GM21737 (cell line): ENCODE data around the gene WDR3.

Experiments used
- ATAC-seq: cut with Tn5 transposase; IDR thresholded peaks from one replicate; pipeline ENCODE4 v1.9.1; 2021; ENCODE audit warnings: mild to moderate bottlenecking, moderate library complexity; ENCODE audit not compliant: unreplicated experiment

The WDR3 gene

DNA sequence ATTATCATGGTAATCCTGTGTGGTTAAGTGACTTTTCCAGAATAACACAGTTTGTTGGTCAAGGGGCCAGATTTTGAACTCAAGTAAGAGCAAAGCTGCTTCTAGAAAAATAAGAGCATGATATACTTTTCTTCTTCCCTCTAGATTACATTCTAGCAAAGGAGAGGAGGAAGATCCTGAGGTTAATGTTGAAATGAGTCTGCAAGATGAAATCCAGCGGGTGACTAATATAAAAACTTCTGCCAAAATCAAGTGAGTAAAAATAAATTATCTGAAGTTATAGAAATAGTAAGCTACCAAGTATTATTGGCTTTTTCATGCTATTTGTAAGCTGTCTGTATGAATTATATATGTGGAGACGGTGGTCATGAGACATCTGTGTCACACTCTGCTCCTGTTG is 12.8 kb downstream of the WDR3 start:
- ATAC-seq: no peak

DNA sequence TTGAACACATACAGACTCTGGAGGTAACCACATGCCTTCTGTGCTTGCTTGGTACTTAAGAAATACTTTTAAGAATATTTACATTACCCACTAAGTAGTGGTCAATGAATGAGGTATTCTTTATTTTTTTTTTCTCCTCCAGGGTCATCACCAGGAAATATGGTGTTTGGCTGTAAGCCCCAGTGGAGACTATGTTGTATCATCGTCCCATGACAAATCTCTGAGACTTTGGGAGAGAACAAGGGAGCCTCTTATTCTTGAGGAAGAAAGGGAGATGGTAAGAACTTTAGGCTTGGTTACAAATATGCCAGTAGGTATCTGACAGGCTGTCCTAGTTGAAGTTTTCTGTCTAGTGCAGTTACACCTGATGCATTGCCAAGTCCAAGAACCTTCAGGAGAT is 22.8 kb downstream of the WDR3 start:
- ATAC-seq: no peak

DNA sequence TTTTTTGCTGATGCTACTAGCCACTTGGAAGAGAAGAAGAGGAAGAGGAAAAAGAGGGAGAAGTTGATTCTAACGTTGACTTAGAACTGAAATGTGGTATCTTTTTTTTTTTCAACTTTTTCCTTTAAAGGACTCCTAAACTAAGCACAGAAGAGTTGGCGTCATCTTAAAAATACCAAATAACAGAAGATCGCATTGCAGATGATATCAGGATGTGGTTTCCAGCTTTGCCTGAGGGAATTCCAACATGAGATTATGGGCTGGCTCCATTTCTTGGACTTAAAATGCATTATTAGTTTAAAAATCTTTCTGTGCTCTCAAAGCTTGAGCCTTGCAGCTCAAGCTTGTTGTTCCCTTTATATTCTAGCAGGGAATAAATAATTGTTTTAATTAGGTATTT is 29.8 kb downstream of the WDR3 start:
- ATAC-seq: no peak

DNA sequence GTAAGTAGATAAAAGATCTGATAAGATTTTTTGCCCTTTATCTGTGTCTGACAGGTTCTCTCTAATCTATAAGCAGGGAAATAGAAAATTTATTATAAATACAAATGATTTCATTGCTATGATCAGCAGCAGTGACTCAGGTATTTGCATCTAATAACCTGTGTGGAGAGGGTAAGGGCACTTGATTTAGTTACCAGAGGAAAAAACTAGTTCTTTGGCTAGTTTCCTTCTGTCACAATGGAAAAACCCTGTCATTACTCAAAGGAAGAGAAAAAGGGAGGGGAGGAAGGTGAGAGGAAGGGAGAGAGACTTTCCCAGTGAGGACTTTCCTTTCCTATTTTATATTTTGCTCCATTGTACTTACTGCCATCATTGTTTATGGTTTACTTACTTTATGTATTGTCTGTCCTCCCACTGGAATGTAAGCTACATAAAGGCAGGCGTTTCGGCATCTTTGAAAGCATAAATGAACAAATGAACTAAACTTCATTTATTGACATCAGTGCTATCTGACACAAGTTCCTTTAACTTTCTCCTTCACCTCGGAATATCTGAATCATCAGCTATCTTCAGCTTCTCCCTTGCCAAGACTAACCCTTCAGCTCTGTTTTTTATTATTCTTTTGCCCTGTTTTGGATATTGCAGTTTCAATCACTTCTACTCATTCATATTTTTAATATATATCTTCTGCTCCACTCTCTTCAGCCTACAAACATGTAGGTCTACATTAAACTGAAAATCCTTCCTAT is 34.9 kb downstream of the WDR3 start:
- no peak for ATAC-seq

DNA sequence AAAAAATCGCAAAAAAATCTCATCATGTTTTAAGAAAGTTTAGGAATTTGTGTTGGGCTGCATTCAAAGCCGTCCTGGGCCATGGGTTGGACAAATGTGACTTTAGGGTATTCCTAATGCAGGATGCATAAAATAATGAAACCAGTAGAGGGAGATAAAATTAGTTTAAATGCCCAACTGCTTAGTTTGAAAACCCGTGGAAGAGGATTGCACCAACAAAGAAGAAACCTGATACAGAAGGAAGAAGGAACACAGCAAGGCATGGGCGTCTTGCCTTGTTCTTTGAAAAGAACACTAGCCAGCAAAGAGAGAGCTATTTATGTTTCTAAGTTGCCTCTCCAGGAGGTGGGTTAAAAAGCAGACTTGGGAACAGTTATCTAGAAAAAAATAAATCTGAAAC is 37.9 kb downstream of the WDR3 start:
- ATAC-seq: no peak

DNA sequence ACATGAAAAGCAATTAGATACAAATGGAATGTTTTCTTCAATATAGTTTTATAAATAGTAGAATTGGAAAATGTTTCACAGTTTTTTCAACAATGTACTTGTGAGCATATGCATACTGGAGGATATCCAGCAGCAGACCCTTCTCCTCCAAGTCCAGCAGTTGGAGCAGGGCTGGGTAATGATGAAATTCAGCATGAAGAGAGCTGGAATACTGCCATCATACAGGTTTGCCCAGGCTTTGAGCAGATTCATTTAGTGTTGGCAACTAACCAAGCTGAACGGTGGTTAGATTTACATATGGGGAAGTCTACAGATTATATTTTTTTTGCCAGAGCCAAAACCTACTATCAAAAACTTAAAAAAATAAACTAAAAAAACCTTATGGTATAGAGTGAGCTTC is 38.3 kb downstream of the WDR3 start:
- ATAC-seq: no peak

DNA sequence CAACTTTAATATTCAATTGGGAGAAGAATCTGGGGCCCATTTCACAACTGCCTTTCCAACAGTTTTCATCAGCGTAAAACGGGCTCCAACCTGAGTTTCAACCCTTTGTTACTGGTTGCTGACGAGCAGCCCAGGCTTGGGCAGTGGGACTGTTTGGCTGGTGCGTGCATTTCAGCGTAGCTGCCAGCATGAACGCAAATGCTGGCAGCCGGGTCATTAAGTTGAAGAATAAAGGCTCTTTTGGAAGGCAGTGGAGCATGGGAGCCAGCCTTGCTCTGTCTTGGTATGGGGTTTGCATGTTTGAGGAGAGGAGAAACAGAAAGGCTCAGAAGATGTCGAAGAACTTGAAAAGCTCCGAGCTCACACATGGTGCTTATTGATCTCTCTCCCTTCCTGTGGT is 40.7 kb downstream of the WDR3 start:
- ATAC-seq: no peak

DNA sequence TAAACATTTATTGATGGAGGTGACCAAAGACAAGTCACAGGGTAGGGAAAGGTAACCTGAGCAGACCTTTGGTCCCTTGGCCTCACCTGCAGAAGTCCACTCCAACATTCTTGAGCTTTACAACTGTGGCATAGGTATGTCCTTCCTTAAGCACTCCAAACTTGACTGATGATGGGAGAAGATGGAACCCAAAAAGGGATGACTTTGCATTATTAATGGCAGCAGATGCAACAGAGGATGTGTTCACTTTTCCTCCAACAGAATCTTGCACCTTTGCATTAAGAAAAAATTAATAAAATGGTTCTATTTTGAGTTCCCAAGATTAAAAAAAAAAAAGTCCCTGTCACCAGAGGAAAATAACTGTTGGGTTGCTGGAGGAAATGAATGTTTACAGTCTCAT is 42.2 kb downstream of the WDR3 start:
- ATAC-seq: no peak

DNA sequence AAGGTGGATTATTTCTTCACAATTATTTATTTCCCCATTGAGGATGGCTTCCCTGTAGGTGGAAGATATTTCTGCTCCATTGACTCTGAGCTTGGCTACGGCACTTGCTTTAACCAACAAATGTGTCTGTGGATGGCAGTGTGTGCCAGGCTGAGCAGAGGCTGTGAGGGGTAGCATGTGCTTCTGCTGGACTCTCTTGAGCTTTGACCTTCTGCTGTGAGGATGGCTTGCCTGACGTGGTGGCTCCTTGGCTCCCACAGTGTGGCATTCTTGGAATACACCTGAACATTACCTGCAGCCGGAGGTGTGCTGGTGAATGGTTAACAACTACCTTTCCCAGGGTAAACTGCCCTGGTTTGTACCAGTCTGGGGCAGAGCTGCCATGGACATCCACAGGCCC is 46.8 kb downstream of the WDR3 start:
- no peak for ATAC-seq

DNA sequence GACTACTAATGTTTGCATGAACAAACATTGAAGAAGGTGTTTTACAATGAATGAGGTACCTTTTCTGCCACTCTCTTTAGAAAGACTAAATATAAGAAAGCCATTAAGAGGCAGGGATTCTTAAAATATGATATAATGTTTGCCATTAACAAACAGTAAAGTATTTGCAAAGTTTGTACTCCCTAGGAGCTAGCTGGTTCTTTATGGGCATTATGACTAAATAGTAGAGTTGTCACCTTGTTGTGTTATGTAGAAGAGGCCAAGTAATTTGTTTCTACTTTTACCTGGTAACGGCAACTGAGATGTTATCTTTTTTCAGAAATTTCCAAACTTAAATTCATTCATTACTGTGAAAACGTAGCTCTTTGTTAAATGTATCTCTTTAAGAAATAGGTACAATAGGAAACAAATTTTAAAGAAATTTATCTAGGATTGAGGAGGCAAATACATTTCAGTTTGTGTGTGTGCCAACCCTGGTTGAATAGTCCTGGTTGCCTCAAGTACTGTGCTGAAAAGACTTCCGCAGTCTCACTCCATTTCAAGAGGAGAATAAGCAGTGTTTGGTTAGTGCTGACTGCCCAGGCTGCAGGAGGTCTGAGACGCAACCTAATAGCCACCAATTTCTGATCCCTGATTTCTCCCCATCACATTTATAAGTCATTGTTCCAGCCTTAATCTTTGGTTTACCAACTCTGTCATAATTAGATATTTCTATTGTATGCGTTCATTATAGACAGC is 52.1 kb downstream of the WDR3 start:
- no peak for ATAC-seq

DNA sequence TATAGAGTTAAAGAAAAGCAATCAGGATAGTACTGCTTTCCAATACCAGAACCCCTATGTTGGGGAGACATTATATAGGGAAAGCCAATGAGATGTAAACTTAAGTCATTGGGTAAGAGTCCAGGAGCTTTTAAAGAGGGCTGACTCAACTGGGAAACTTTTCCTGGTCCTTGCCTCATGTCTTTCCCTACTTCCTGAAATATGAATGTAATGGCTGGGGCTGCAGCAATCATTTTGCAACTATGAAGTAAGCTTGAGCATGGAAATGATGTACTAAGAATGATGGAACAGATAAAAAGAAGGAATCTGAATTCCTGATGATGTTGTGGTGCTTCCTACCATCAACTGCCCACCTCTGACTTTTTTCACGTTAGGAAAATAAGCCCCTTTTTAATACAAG is 55.7 kb downstream of the WDR3 start:
- ATAC-seq: no peak

DNA sequence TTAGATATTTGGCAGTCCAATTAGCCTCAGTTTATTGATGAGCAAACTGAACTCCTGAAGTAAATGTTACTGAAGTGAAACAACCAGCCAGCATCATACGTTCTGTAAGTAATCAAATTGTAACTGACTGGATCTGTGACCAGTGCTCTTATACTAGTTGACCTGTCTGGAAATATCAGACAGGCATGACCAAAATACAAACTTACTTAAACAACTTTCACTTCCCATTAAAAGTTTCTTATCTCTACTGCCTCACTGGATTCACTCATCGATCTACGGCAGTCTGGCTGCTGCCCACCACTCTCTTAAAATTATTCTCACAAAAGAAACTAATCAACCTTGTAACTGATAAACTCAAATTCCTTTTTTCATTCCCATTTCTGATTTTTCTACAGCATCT is 56.4 kb downstream of the WDR3 start:
- ATAC-seq: no peak

DNA sequence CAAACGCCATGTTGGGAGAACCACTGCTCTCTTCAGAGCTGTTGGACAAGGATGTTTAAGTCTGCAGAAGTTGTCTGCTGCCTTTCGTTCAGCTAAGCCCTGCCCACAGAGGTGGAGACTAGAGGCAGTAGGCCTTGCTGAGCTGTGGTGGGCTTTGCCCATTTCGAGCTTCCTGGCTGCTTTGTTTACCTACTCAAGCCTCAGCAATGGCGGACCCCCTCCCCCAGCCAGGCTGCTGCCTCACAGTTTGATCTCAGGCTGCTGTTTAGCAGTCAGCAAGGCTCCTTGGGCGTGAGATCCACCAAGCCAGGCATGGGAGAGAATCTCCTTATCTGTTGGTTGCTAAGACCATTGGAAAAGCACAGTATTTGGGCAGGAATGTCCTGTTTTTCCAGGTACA is 74.8 kb downstream of the WDR3 start:
- ATAC-seq: no peak

DNA sequence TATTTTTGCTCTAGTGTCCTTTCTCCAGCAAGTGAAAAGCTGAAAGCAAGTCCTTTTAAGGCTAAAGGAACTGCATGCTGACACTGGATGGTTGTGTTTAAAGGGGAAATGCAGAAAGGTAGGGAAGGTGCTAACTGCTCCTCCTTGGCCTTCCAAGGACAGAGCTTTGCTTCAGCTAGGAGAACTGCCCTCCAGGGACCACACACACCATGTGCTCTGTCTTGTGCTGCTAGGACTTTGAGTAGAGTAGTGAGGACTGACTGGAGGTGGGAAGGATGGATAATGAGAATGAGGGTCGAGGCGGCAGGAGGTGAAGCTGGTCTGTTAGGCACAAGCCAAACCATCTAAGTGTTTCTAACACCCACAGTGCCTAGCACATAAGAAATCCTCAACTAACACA is 77.9 kb downstream of the WDR3 start:
- ATAC-seq: no peak

DNA sequence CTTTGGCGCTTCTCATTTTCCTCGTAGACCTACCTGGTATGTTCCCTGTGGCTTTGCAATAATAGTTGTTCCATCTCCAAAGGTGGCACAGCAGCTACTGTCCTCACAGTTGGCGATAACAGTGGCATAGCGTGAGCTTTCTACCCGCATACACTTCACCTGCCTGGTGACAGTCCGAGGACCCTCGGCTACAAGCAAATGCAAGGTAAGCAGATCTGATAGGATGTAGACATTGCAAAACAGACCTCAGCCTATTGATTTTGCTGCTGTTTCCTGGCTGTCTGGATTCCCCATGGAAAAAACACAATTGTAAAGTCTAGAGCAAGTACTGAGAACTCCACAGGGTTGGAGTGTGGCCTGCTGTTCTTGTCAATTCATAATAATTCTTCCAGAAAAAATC is 78.5 kb downstream of the WDR3 start:
- no peak for ATAC-seq

DNA sequence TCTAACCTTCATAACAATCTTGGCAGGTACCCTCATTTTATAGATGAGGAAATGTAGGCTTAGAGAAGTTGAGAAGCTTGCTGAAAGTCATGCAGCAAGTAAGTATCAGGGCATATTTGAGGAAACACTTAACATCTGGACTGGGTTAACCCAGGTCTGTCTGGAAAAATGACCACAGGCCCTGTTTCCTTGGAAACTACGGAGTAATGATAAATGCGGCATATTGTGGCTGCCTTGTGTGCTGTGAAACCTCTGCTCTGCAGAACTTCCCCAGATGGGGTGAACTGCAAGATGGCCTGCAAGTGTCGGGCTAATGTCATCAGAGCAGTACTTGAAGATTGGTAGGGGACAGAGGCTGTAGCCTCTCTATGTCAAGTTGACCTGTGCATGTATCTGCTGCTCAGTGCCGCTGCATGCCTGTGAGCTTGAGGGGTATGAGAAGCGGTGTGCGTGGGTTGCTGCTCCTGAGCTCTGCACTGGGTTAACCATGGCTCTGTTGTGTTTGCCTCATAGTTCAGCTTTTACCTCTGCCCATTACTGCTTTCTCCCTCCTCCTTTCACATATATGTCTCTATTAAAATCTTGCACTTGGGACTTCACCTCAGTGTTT is 83.1 kb downstream of the WDR3 start:
- no peak for ATAC-seq

DNA sequence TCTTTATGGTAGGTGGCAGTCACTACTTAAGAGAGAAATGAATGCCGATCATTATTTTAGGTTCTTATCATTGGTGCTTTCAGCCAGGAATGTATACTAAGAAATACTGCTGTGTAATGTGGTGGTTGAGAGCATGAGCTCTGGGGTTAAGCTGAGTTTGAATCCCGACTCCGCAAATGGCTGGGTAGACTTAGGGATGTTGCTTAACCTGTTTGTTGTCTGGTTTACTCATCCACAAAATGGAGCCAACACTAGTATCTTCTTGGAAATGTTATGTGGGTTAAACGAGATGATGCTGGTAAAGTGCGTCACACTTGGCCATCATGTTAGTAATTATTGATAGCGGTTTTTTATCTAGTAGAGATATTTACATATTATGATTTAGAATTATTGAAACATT is 83.8 kb downstream of the WDR3 start:
- no peak for ATAC-seq

DNA sequence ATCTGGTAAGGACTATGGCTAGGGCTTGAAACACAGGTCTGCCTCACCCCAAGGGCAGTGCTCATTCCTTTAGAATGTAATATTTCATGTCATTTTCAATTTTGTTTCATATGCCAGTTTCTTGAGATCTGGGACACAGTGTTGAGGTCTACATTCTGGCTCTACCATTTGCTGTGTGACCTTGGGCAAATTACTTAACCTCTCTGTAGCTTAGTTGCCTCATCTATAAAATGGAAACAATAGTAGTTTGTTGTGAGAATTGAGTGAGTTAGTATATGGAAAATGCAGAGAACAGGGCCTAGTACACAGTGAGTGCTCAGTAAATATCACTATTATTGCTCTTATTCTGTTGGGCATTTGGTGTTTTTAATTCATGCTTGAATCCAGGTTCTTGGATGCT is 84.4 kb downstream of the WDR3 start:
- ATAC-seq: no peak
